Measurements from ENCODE around the gene SWAP70. TPM values are rescaled to one million over a fixed set of nuclear protein-coding genes. Genes with fewer than 3 reads are reported as not detected.
"Not testable (repeated sequence)": the region's sequence is repeated elsewhere in the genome, so short reads cannot be mapped to it uniquely, and the experiment has no call there.

SWAP70 gene
- 32.4 TPM for polyA plus RNA-seq (2013, experiment 1 of 2; ENCODE audit: insufficient read length)
- polyA plus RNA-seq (2013, experiment 2 of 2; ENCODE audit: insufficient read length) = 30.7 TPM

- peak; percentile 92 for DNase-seq
Measured at GRCh38 chr11:9663699-9664275, at the start of gene SWAP70. TSS of gene SWAP70 (plus strand) at chr11:9664077. CDS start at chr11:9664180, 103 bp downstream.

GRCh38 chr11:9615031-9615451, 48.8 kb upstream of the SWAP70 start:
- DNase-seq = peak; percentile 59

GRCh38 chr11:9616042-9616675, 47.7 kb upstream of the SWAP70 start:
- peak; percentile 40 for DNase-seq

- DNase-seq = peak; percentile 31
Measured at GRCh38 chr11:9616858-9617257, 47.0 kb upstream of the SWAP70 start.

GRCh38 chr11:9617940-9618339, 45.9 kb upstream of the SWAP70 start:
- DNase-seq = peak; percentile 87

GRCh38 chr11:9619004-9619403, 44.9 kb upstream of the SWAP70 start:
- no peak for DNase-seq

GRCh38 chr11:9619971-9620370, 43.9 kb upstream of the SWAP70 start:
- DNase-seq = no peak

- not testable (repeated sequence) for DNase-seq
Measured at GRCh38 chr11:9622353-9622752, 41.5 kb upstream of the SWAP70 start.

- not testable (repeated sequence) for DNase-seq
Measured at GRCh38 chr11:9623053-9623452, 40.8 kb upstream of the SWAP70 start.

- no peak for DNase-seq
Measured at GRCh38 chr11:9624448-9624847, 39.4 kb upstream of the SWAP70 start.

GRCh38 chr11:9625162-9625561, 38.7 kb upstream of the SWAP70 start:
- no peak for DNase-seq

- DNase-seq = no peak
Measured at GRCh38 chr11:9625728-9626127, 38.1 kb upstream of the SWAP70 start.

GRCh38 chr11:9626496-9627394, 37.1 kb upstream of the SWAP70 start:
- DNase-seq = peak; percentile 13

GRCh38 chr11:9629064-9629463, 34.8 kb upstream of the SWAP70 start:
- DNase-seq = no peak

GRCh38 chr11:9633679-9634078, 30.2 kb upstream of the SWAP70 start:
- DNase-seq = no peak

GRCh38 chr11:9636691-9637090, 27.2 kb upstream of the SWAP70 start:
- no peak for DNase-seq

- no peak for DNase-seq
Measured at GRCh38 chr11:9639099-9639498, 24.8 kb upstream of the SWAP70 start.

GRCh38 chr11:9639985-9640384, 23.9 kb upstream of the SWAP70 start:
- DNase-seq = no peak

- no peak for DNase-seq
Measured at GRCh38 chr11:9642894-9643293, 21.0 kb upstream of the SWAP70 start.

- no peak for DNase-seq
Measured at GRCh38 chr11:9643751-9644150, 20.1 kb upstream of the SWAP70 start.

- no peak for DNase-seq
Measured at GRCh38 chr11:9645881-9646280, 18.0 kb upstream of the SWAP70 start.

GRCh38 chr11:9646324-9646723, 17.6 kb upstream of the SWAP70 start:
- no peak for DNase-seq

- DNase-seq = no peak
Measured at GRCh38 chr11:9651481-9651880, 12.4 kb upstream of the SWAP70 start.
